Sigmoid colon (tissue), 7 donors: ENCODE measurements around the gene ATP2C1. TPM values are rescaled to one million over a fixed set of nuclear protein-coding genes. Genes with fewer than 3 reads are reported as not detected.
A peak's percentile ranks its signal among the peaks of the same experiment; 100 is the strongest.
"Not testable (repeated sequence)": the region's sequence is repeated elsewhere in the genome, so short reads cannot be mapped to it uniquely, and the experiment has no call there.

Experiments used
- DNase-seq: peaks from one replicate; pipeline ENCODE4 v3.0.0-alpha.2; 2019
- H3K27ac ChIP-seq, 4 donors: fragments of 200-600 bp; sonication (generic); one replicate each; pipeline ENCODE4 v1.5.1; 2016 to 2019; ENCODE audit warnings: mild to moderate bottlenecking in 1 of 4
- H3K27me3 ChIP-seq, 3 donors: fragments of 200-600 bp; sonication (generic); one replicate each; pipeline ENCODE4 v1.5.1; 2019; ENCODE audit warnings: mild to moderate bottlenecking in 1 of 3
- H3K36me3 ChIP-seq, 4 donors: fragments of 200-600 bp; sonication (generic); one replicate each; pipeline ENCODE4 v1.5.1; 2016 to 2019
- H3K4me1 ChIP-seq, 4 donors: fragments of 200-600 bp; sonication (generic); one replicate each; pipeline ENCODE4 v1.5.1; 2017 to 2019
- H3K4me3 ChIP-seq, 4 donors: fragments of 200-600 bp; sonication (generic); one replicate each; pipeline ENCODE4 v1.5.1; 2017 to 2019; ENCODE audit warnings: mild to moderate bottlenecking in 2 of 4, moderate library complexity in 1 of 4
- H3K9me3 ChIP-seq, 4 donors: fragments of 200-600 bp in 3 of 4; sonication (generic) in 3 of 4; one replicate each; pipeline versions ENCODE4 v1.5.1 to v1.6.1; 2013 to 2019
- EP300 ChIP-seq, 4 donors: sonication (generic); formaldehyde crosslinking; IDR thresholded peaks; one replicate each; pipeline ENCODE4 v1.6.1; 2017; ENCODE audit warnings: antibody characterized with exemption in 4 of 4
- POLR2A ChIP-seq, 2 donors: fragments of 450-650 bp; IDR thresholded peaks; one replicate each; pipeline ENCODE4 v1.6.1; 2016; ENCODE audit warnings: antibody characterized with exemption in 2 of 2, mild to moderate bottlenecking in 2 of 2, moderate library complexity in 2 of 2
- POLR2AphosphoS5 ChIP-seq, 4 donors: sonication (generic); formaldehyde crosslinking; IDR thresholded peaks; one replicate each; pipeline ENCODE4 v1.6.1; 2017; ENCODE audit warnings: antibody characterized with exemption in 4 of 4
- WGBS, 2 donors: extraction: QIAGEN DNeasy Blood & Tissue Kit; methylation state at CpG; one replicate each; pipeline ENCODE4 v1.1.7; 2013; 5-methylcytosine and 5-hydroxymethylcytosine counted together
- intact Hi-C: fragments of 100-400 bp; cut with DNase I; formaldehyde crosslinking; loops from one replicate; pipeline ENCODE4 v1.15.1; 2023
- polyA plus RNA-seq, 3 donors: library from polyadenylated mRNA; stranded (reverse); fragments of 200-250 nt; gene quantifications; one replicate each; pipeline ENCODE4 v1.2.3, GENCODE V29; 2013
- total RNA-seq, 4 donors: library from RNA; depleted of rRNA; stranded (reverse); fragments of >200 nt; gene quantifications; one replicate each; pipeline ENCODE4 v1.1.0, GENCODE V29; 2016
- TF ChIP-seq, protein P1 (sequence below), 4 experiments: fragments of 450-650 bp in 3 of 4; fragments of 200-600 bp in 1 of 4; IDR thresholded peaks; one replicate each; pipeline ENCODE4 v1.5.1; 2016 to 2019; ENCODE audit warnings: antibody characterized with exemption in 4 of 4, mild to moderate bottlenecking in 3 of 4, moderate library complexity in 2 of 4
- donor health status: healthy with polysubstance abuse.
- donor health status: Bipolar disorder and iron deficiency.
- donor health status: healthy.

ATP2C1 gene
- total and polyA plus RNA-seq, 7 donors: 13.8 to 46.7 (median 38.0) TPM

DNA sequence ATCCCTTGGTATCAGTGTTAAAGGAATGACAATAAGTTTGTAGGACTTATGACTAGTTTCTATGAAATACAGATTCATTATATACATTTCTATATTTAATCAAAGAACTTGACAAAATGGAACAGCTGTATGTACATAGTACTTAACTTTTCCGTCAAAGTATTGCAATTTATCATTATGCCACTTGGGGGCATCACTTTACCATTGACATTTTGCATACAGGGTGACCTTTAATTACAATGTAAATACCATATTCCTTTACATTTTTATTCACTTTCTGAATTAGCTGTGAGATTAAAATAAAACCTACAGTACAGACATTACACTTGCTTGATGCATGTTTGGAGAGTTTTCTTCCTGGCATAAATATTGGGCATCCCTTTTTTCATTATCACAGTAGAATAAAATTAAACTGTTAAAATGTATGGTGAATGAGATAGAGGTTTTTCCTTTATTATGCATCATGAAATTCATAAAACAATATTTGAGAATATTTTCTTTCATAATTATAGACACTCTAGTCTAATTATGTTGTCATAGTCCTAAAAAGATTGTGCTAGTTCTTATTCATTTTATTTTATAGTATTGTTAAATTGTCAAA, 139.7 kb downstream of the ATP2C1 start:
- DNase-seq: no peak
- Histone ChIP-seq H3K4me3 (no peak overlapping the region), H3K36me3 (peaks cover 0 to 6% (median 0%) of the 10 kb centered on the region in 4 donors), H3K9me3 (no peaks in the 10 kb centered on the region), H3K27ac (no peak overlapping the region), H3K4me1 (peaks cover 0 to 4% (median 0%) of the 10 kb centered on the region in 4 donors), H3K27me3 (no peaks in the 10 kb centered on the region)
- TF ChIP-seq EP300 (IDR thresholded peaks at IDR 0.05): no peak
- TF ChIP-seq, protein P1, sequence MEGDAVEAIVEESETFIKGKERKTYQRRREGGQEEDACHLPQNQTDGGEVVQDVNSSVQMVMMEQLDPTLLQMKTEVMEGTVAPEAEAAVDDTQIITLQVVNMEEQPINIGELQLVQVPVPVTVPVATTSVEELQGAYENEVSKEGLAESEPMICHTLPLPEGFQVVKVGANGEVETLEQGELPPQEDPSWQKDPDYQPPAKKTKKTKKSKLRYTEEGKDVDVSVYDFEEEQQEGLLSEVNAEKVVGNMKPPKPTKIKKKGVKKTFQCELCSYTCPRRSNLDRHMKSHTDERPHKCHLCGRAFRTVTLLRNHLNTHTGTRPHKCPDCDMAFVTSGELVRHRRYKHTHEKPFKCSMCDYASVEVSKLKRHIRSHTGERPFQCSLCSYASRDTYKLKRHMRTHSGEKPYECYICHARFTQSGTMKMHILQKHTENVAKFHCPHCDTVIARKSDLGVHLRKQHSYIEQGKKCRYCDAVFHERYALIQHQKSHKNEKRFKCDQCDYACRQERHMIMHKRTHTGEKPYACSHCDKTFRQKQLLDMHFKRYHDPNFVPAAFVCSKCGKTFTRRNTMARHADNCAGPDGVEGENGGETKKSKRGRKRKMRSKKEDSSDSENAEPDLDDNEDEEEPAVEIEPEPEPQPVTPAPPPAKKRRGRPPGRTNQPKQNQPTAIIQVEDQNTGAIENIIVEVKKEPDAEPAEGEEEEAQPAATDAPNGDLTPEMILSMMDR (IDR thresholded peaks at IDR 0.05): peak in 3 of 4 experiments; percentile 15 to 54 (median 32)
- WGBS, 2 donors: 3 to 11% methylated on average over 1 of the region's 1 CpG
- intact Hi-C loops: no loop called here

DNA sequence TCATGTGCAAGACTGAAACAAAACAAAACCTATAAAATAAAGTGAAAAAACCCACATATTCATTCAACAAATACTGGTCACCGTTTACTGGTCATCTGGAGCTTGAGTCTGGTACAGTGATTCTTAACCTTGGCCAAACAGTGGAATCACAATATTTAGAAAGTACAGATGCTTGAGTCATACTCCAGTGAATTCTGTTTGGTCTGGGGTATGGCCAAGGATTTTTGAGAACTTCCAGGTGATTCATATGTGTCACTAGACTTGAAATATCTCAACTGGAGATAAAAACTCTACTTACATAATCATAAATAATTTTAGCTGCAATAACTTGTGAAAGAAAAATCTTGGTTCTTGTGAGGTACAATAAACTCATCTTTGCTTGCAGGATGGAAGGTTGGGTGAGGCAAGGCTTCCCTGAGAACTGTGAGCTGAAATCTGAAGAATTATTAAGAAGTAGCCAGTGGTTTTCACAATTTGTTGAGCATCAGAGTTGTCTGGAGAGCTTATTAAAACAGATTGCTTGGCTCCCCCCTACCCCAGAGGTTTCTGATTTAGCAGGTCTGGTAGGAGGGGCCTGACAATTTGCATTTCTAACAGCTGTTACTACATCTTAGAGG, 142.4 kb downstream of the ATP2C1 start:
- Histone ChIP-seq H3K36me3 (no peaks in the 10 kb centered on the region), H3K9me3 (no peaks in the 10 kb centered on the region), H3K27me3 (no peaks in the 10 kb centered on the region), H3K27ac (no peak overlapping the region), H3K4me1 (peaks cover 0 to 4% (median 0%) of the 10 kb centered on the region in 4 donors), H3K4me3 (no peak overlapping the region)
- intact Hi-C loops: no loop called here
- no peak for DNase-seq
- 71 to 76% methylated on average over 1 of the region's 1 CpG for WGBS, 2 donors
- no peak for TF ChIP-seq EP300 (IDR thresholded peaks at IDR 0.05)
- peak in 3 of 4 donors; percentile 23 to 50 (median 28) for TF ChIP-seq POLR2AphosphoS5 (IDR thresholded peaks at IDR 0.05)
- TF ChIP-seq, protein P1 (IDR thresholded peaks at IDR 0.05): no peak
- no peak for TF ChIP-seq POLR2A (IDR thresholded peaks at IDR 0.05)

DNA sequence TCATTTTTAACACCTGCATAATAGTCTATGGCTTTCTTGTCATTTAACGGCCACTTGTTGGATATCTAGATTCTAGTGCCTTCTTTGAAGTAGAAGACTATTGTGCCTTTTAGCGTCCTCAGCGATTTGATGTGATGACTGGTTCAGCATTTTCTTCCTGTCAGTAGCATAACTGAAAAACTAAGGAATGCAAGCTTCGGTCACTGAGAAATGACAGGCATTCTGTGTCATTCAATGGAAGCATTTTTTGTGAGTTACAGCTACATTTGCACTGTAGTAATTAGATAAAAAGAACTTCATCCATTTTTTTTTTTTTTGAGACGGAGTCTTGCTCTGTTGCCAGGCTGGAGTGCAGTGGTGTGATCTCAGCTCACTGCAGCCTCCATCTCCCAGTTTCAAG, 143.1 kb downstream of the ATP2C1 start:
- peaks cover 0 to 4% (median 0%) of the 10 kb centered on the region in 4 donors for H3K4me1 ChIP-seq
- no peaks in the 10 kb centered on the region for H3K9me3 ChIP-seq
- DNase-seq: no peak
- WGBS, 2 donors: 93 to 97% methylated on average over 5 of the region's 5 CpGs
- H3K27me3 ChIP-seq: no peaks in the 10 kb centered on the region
- TF ChIP-seq POLR2AphosphoS5 (IDR thresholded peaks at IDR 0.05): no peak
- TF ChIP-seq POLR2A (IDR thresholded peaks at IDR 0.05): no peak
- TF ChIP-seq, protein P1 (IDR thresholded peaks at IDR 0.05): no peak
- TF ChIP-seq EP300 (IDR thresholded peaks at IDR 0.05): no peak
- no peaks in the 10 kb centered on the region for H3K36me3 ChIP-seq
- H3K4me3 ChIP-seq: no peak overlapping the region
- H3K27ac ChIP-seq: no peak overlapping the region
- intact Hi-C loops: no loop called here

DNA sequence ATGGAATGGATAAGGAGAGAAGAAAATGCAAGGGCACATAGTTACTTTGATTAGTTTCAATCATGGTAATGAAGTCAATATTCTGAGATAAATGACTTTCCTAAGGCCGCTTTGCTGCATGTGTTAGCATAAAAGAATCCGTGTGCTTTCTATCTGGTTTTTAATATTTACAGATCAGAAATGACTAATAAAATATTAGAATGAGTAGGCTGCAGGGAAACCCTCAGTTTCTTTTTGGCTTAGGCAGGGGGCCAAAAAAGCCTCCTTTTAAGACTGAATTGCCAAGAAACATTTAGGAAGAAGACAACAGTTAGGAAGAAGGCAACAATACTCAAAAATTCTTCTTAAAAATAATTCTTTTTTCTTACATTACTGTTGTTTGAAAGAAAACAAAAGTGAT, 144.4 kb downstream of the ATP2C1 start:
- TF ChIP-seq EP300 (IDR thresholded peaks at IDR 0.05): no peak
- Histone ChIP-seq H3K27ac (no peak overlapping the region), H3K4me3 (no peak overlapping the region), H3K4me1 (peaks cover 0 to 4% (median 0%) of the 10 kb centered on the region in 4 donors), H3K9me3 (no peaks in the 10 kb centered on the region), H3K27me3 (no peaks in the 10 kb centered on the region), H3K36me3 (no peaks in the 10 kb centered on the region)
- intact Hi-C loops: no loop called here
- DNase-seq: no peak
- WGBS, 2 donors: 80 to 87% methylated on average over 2 of the region's 2 CpGs

DNA sequence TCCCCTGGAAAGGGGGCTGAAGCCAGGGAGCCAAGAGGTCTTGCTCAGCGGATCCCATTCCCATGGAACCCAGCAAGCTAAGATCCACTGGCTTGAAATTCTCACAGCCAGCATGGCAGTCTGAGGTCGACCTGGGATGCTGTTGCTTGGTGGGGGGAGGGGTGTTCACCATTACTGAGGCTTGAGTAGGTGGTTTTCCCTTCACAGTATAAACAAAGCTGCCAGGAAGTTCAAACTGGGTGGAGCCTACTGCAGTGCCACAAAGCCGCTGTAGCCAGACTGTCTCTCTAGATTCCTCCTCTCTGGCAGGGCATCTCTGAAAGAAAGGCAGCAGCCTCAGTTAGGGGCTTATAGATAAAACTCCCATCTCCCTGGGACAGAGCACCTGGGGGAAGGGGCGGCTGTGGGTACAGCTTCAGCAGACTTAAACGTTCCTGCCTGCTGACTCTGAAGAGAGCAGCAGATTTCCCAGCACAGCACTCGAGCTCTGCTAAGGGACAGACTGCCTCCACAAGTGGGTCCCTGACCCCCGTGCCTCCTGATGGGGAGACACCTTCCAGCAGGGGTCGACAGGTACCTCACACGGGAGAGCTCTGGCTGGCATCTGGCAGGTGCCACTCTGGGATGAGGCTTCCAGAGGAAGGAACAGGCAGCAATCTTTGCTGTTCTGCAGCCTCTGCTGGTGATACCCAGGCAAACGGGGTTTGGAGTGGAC, 148.5 kb downstream of the ATP2C1 start:
- H3K4me1 ChIP-seq, H3K36me3 ChIP-seq, H3K27me3 ChIP-seq, H3K4me3 ChIP-seq, H3K27ac ChIP-seq, DNase-seq, intact Hi-C loops, H3K9me3 ChIP-seq: not testable (repeated sequence)
- WGBS, 2 donors: 75 to 86% methylated on average over 10 of the region's 10 CpGs
